Heart left ventricle (tissue), 16 donors: Measurements from ENCODE around the gene LIN52. TPM values are rescaled to one million over a fixed set of nuclear protein-coding genes. Genes with fewer than 3 reads are reported as not detected.
"Not testable (repeated sequence)": the region's sequence is repeated elsewhere in the genome, so short reads cannot be mapped to it uniquely, and the experiment has no call there.

ENCODE experiments used
- ATAC-seq, 4 donors: fragments of 200-7000 bp; cut with Tn5 transposase; one replicate each; pipeline ENCODE4 v1.9.1; 2020 to 2022; ENCODE audit warnings: moderate library complexity in 4 of 4, mild to moderate bottlenecking in 3 of 4, moderate number of reproducible peaks in 1 of 4
- DNase-seq, 5 donors: peaks; one replicate each; pipeline ENCODE4 v3.0.0-alpha.2; 2020
- H3K27ac ChIP-seq, 12 donors: fragments of 200-600 bp; sonication (generic) in 4 of 12; one replicate each; pipeline versions ENCODE4 v1.5.0 to v1.8.0; 2016 to 2022; ENCODE audit warnings: mild to moderate bottlenecking in 2 of 12
- H3K27me3 ChIP-seq, 9 donors: fragments of 200-600 bp; sonication (generic) in 2 of 9; one replicate each; pipeline versions ENCODE4 v1.5.1 to v1.8.0; 2016 to 2022; ENCODE audit warnings: mild to moderate bottlenecking in 3 of 9
- H3K36me3 ChIP-seq, 9 donors: fragments of 200-600 bp; sonication (generic) in 2 of 9; one replicate each; pipeline versions ENCODE4 v1.5.0 to v1.8.0; 2018 to 2022; ENCODE audit warnings: mild to moderate bottlenecking in 2 of 9
- H3K4me1 ChIP-seq, 12 donors: fragments of 200-600 bp; sonication (generic) in 4 of 12; one replicate each; pipeline versions ENCODE4 v1.5.0 to v1.8.0; 2016 to 2022; ENCODE audit warnings: mild to moderate bottlenecking in 3 of 12
- H3K4me3 ChIP-seq, 12 donors: fragments of 200-600 bp; sonication (generic) in 4 of 12; one replicate each; pipeline versions ENCODE4 v1.5.0 to v1.8.0; 2017 to 2022; ENCODE audit warnings: mild to moderate bottlenecking in 9 of 12, moderate library complexity in 4 of 12
- H3K9me3 ChIP-seq, 12 donors: fragments of 200-600 bp; sonication (generic) in 4 of 12; one replicate each; pipeline versions ENCODE4 v1.5.0 to v1.8.0; 2016 to 2022; ENCODE audit warnings: mild to moderate bottlenecking in 1 of 12
- POLR2A ChIP-seq, 2 donors: fragments of 450-650 bp; IDR thresholded peaks; one replicate each; pipeline ENCODE4 v1.6.1; 2017; ENCODE audit warnings: antibody characterized with exemption in 2 of 2, mild to moderate bottlenecking in 2 of 2, moderate library complexity in 2 of 2
- WGBS, 4 donors: extraction: QIAGEN DNeasy Blood & Tissue Kit in 2 of 4; methylation state at CpG; one replicate each; pipeline versions ENCODE4 v1.1.5 to v1.1.7; 2013 to 2018; 5-methylcytosine and 5-hydroxymethylcytosine counted together
- intact Hi-C, 10 donors: fragments of 100-400 bp; cut with DNase I; formaldehyde crosslinking; loops; one replicate each; pipeline versions ENCODE4 v1.11.1 to v1.14.2; 2022
- polyA plus RNA-seq, 2 donors: library from polyadenylated mRNA; stranded (reverse); fragments of 200-250 nt; gene quantifications; one replicate each; pipeline ENCODE4 v1.2.3, GENCODE V29; 2013
- total RNA-seq, 9 donors: library from RNA; depleted of rRNA in 2 of 9; stranded (reverse); fragments of >200 nt in 2 of 9; fragmentation: NEBNext Ultra II Directional in 3 of 9; extraction: Animal tissue kit (Norgen Biotek cat#: 25700) in 3 of 9; gene quantifications; one replicate each; pipeline versions ENCODE4 v1.1.0 to v1.2.4, GENCODE V29; 2016 to 2023
- TF ChIP-seq, protein P1 (sequence below), 12 donors: fragments of 200-600 bp; sonication (generic) in 4 of 12; IDR thresholded peaks; one replicate each; pipeline versions ENCODE4 v1.5.0 to v1.8.0; 2018 to 2022; ENCODE audit warnings: antibody characterized with exemption in 12 of 12, mild to moderate bottlenecking in 5 of 12
- donor health status: ischemic (EF 13 %, LVEDD 7.1; RV severe dilation, severe dysfunction).
- donor health status: healthy with polysubstance abuse.
- donor health status: DM: no; HTN: yes; CAD: no.
- donor health status: DM: no; HTN: no; CAD: no.
- donor health status: ischemic (EF 25% LVEDD 6.9; RV normal size, moderate dysfunction).
- donor health status: ischemic (EF 25% LVEDD 5.7; RV mildly dilated, moderate dysfunction).
- donor health status: healthy.
- donor health status: DM: yes; HTN: yes; CAD: no.
- donor health status: ischemic (EF 35%, LVEDD 5.7; RV mildly dilated, moderate dysfunction).
- donor health status: nonischemic (EF 11% LVEDD 7.7; RV severe dilation, severe dysfunction).
- donor health status: DM: yes; HTN: yes; CAD: no.
- donor health status: PGD.
- donor health status: ischemic (EF 29% LVEDD 5.4; RV normal size, mild dysfunction).
- donor health status: nonischemic (EF 23%, LVEDD 6.1; RV moderate dilation, normal function).

LIN52 gene
- total and polyA plus RNA-seq, 11 donors = 4.2 to 14.5 (median 8.9) TPM

DNA sequence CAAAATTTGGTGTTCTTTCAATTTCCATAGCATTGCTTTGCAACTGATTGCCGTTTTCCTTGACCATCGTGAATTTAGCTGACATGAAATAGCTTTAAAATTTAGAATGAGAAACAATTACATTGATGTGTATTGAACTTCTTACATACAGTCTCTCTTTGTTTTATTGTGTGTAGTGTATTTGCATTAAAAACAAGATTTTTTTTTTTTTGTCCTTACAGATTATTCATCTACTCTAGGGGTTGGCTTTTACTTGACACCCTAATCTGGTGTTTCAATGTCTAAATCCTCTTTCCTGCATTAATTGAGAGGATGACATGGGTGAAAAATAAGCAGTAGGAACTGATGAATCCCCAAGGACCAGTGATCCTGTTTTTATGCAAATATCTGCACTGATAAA, 20.6 kb downstream of the LIN52 start:
- ATAC-seq = no peak
- Histone ChIP-seq H3K36me3 (peaks cover 0 to 78% (median 38%) of the 10 kb centered on the region in 9 donors), H3K9me3 (no peaks in the 10 kb centered on the region), H3K4me1 (no peaks in the 10 kb centered on the region), H3K4me3 (no peak overlapping the region), H3K27me3 (no peaks in the 10 kb centered on the region), H3K27ac (no peak overlapping the region)
- TF ChIP-seq POLR2A (IDR thresholded peaks at IDR 0.05) = no peak
- TF ChIP-seq, protein P1, sequence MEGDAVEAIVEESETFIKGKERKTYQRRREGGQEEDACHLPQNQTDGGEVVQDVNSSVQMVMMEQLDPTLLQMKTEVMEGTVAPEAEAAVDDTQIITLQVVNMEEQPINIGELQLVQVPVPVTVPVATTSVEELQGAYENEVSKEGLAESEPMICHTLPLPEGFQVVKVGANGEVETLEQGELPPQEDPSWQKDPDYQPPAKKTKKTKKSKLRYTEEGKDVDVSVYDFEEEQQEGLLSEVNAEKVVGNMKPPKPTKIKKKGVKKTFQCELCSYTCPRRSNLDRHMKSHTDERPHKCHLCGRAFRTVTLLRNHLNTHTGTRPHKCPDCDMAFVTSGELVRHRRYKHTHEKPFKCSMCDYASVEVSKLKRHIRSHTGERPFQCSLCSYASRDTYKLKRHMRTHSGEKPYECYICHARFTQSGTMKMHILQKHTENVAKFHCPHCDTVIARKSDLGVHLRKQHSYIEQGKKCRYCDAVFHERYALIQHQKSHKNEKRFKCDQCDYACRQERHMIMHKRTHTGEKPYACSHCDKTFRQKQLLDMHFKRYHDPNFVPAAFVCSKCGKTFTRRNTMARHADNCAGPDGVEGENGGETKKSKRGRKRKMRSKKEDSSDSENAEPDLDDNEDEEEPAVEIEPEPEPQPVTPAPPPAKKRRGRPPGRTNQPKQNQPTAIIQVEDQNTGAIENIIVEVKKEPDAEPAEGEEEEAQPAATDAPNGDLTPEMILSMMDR (IDR thresholded peaks at IDR 0.05) = no peak
- no peak for DNase-seq
- 93 to 96% (median 93%) methylated on average over 2 of the region's 2 CpGs for WGBS, 4 donors
- intact Hi-C loops = no loop called here

DNA sequence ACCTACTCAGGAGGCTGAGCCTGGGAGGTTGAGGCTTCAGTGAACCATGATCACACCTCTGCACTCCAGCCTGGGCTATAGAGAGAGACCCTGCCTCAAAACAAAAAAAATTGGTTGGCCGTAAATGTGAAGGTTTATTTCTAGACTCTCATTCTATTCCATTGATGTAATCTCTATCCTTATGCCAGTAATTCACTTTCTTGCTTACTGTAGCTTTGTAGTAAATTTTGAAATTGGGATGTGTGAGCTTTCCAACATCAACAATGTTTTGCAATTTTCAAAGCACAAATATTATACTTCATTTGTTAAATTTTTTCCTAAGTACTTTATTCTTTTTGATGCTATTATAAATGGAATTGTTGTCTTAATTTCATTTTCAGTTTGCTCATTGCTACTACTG, 24.6 kb downstream of the LIN52 start:
- Histone ChIP-seq H3K27me3 (no peaks in the 10 kb centered on the region), H3K4me1 (no peaks in the 10 kb centered on the region), H3K27ac (no peak overlapping the region), H3K4me3 (no peak overlapping the region), H3K9me3 (no peaks in the 10 kb centered on the region), H3K36me3 (peaks cover 0 to 54% (median 14%) of the 10 kb centered on the region in 9 donors)
- intact Hi-C loops = no loop called here
- DNase-seq (no peak), ATAC-seq (no peak)
- WGBS, 4 donors = 58 to 84% (median 78%) methylated on average over 1 of the region's 1 CpG
- TF ChIP-seq POLR2A (IDR thresholded peaks at IDR 0.05) = no peak
- TF ChIP-seq, protein P1 (IDR thresholded peaks at IDR 0.05) = no peak

DNA sequence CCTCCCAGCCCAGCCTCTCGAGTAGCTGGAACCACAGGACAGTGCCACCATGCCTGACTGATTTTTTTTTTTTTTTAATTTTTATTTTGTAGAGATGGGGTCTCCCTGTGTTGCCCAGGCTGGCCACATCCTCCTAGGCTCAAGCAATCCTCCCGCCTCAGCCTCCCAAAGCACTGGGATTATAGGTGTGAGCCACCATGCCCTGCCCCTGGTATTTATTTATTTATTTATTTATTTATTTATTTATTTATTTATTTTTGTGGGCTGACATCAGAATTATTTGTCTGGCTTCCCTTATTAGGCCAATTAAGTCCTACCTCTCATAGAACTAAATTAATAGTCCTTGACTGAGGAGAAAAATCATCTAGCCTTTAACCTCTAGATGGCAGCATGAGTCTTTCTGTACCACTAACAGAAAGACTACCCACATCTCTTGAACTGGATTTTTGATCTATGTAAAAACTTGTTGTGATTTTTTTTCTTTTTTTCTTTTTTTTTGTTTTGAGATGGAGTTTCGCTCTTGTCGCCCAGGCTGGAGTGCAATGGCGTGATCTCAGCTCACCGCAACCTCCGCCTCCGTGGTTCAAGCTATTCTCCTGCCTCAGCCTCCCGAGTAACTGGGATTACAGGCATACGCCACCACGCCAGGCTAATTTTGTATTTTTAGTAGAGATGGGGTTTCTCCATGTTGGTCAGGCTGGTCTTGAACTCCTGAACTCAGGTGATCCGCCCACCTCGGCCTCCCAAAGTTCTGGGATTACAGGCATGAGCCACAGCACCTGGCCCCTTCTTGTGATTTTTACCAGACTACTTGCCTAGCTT, 26.9 kb downstream of the LIN52 start:
- intact Hi-C loops = loop anchor here in 9 of 10 donors (1.0 to 5.0 kb wide), 6 partner anchors 139 to 145 kb away; no protein-coding TSS in a partner anchor
- 93 to 95% (median 94%) methylated on average over 13 of the region's 13 CpGs for WGBS, 4 donors
- not testable (repeated sequence) for H3K9me3 ChIP-seq, H3K27me3 ChIP-seq, H3K4me1 ChIP-seq, H3K27ac ChIP-seq, DNase-seq, H3K4me3 ChIP-seq
- TF ChIP-seq, protein P1 (IDR thresholded peaks at IDR 0.05) = peak; percentile 30 to 72 (median 55)
- peak in 2 of 4 donors; percentile 57 to 61 for ATAC-seq
- H3K36me3 ChIP-seq = peaks cover 0 to 42% (median 6%) of the 10 kb centered on the region in 9 donors

DNA sequence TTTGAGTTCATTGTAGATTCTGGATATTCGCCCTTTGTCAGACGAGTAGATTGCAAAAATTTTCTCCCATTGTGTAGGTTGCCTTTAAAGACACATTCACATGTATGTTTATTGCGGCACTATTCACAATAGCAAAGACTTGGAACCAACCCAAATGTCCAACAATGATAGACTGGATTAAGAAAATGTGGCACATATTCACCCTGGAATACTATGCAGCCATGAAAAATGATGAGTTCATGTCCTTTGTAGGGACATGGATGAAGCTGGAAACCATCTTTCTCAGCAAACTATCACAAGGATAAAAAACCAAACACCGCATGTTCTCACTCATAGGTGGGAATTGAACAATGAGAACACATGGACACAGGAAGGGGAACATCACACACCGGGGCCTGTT, 40.7 kb downstream of the LIN52 start:
- H3K9me3 ChIP-seq, H3K36me3 ChIP-seq, H3K27me3 ChIP-seq, H3K27ac ChIP-seq, H3K4me1 ChIP-seq, ATAC-seq, intact Hi-C loops, DNase-seq, H3K4me3 ChIP-seq: not testable (repeated sequence)
- WGBS, 4 donors = 68 to 91% (median 82%) methylated on average over 4 to 5 of the region's 5 CpGs
